ENCODE data around the gene CLIC1. TPM values are rescaled to one million over a fixed set of nuclear protein-coding genes. Genes with fewer than 3 reads are reported as not detected.

Gene CLIC1
- total RNA-seq, 1 donor from 2014 or later, result 310 TPM

DNA sequence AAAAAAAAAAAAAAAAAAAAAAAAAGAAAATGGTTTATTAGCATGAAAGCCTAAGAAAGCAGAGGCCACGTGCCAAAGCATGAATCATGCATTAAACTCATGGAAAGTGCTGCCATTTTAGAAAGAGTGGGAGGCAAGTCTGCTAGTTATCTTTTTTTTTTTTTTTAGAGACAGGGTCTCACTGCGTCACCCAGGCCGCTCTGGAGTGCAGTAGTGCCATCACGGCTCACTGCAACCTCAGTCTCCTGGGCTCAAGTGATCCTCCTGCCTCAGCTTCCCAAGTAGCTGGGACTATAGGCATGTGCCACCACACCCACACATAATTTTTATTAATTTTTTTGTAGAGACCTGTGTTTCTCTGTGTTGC lies 35.6 kb upstream of the CLIC1 start:
- H3K4me1 ChIP-seq, result peaks cover 20% of the 10 kb centered on the region
- TF ChIP-seq, protein P1, sequence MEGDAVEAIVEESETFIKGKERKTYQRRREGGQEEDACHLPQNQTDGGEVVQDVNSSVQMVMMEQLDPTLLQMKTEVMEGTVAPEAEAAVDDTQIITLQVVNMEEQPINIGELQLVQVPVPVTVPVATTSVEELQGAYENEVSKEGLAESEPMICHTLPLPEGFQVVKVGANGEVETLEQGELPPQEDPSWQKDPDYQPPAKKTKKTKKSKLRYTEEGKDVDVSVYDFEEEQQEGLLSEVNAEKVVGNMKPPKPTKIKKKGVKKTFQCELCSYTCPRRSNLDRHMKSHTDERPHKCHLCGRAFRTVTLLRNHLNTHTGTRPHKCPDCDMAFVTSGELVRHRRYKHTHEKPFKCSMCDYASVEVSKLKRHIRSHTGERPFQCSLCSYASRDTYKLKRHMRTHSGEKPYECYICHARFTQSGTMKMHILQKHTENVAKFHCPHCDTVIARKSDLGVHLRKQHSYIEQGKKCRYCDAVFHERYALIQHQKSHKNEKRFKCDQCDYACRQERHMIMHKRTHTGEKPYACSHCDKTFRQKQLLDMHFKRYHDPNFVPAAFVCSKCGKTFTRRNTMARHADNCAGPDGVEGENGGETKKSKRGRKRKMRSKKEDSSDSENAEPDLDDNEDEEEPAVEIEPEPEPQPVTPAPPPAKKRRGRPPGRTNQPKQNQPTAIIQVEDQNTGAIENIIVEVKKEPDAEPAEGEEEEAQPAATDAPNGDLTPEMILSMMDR (IDR thresholded peaks at IDR 0.05), result no peak
- no peak for DNase-seq

DNA sequence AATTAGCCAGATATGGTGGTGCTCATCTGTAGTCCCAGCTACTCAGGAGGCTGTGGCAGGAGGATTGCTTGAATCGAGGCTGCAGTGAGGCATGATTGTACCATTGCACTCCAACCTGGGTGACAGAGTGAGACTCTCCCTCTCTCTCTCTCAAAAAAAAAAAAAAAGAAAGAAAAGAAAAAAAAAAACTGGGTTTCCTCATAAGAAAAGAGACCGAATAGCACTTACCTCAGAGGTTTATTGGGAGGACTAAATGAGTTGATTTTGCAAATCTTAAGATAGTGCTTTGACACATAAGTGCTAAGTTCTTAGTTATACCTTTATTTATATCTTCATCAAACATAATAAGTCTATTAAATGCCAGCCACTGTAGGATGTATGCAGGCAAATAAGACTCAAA lies 34.5 kb upstream of the CLIC1 start:
- intact Hi-C loops (cut with DNase I), result no loop called here
- Histone ChIP-seq H3K27ac (no peak overlapping the region), H3K9me3 (no peaks in the 10 kb centered on the region), H3K27me3 (ENCODE audit: low read depth) (no peaks in the 10 kb centered on the region), H3K36me3 (no peaks in the 10 kb centered on the region), H3K4me3 (no peak overlapping the region), H3K4me1 (peaks cover 17% of the 10 kb centered on the region)
- TF ChIP-seq, protein P1 (IDR thresholded peaks at IDR 0.05), result no peak
- ATAC-seq (no peak), DNase-seq (no peak)

More for the DNA sequence above, 35.6 kb upstream of the CLIC1 start:
- Histone ChIP-seq H3K27me3 (ENCODE audit: low read depth) (no peaks in the 10 kb centered on the region), H3K27ac (no peak overlapping the region), H3K4me3 (no peak overlapping the region), H3K36me3 (no peaks in the 10 kb centered on the region), H3K9me3 (no peaks in the 10 kb centered on the region)
- ATAC-seq, result no peak
- intact Hi-C loops (cut with DNase I), result no loop called here

DNA sequence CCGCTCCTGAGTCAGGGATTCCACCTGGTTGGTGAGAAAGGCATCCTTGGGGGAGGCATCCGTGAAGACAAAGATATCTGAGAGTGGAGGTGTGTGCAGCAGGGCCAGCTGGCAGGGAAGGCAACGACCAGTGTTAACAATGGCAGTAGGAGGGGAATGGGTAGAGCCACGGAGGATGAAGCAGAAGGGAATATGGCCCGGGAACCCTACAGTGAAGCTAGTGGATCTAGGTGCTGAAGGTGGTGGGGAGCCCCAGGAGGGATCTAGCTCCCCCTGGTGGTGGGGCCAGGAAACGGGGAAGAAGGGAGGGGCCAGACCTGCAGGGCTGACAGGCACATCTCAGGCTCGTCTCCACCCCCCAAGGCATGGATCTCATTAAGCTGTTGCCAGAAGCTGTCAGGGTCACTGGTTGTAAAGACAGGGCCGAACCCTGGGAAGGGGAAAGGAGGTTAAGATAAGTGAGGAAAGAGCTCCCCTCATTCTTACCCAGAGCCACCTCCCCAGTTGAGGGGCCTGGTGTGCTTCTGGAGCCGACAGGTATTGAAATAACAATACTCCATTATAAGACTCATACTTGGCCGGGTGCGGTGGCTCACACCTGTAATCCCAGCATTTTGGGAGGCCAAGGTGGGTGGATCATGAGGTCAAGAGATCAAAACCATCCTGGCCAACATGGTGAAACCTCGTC lies 33.5 kb upstream of the CLIC1 start:
- Histone ChIP-seq H3K4me1 (peaks cover 17% of the 10 kb centered on the region), H3K27ac (no peak overlapping the region), H3K27me3 (ENCODE audit: low read depth) (no peaks in the 10 kb centered on the region), H3K9me3 (no peaks in the 10 kb centered on the region), H3K36me3 (no peaks in the 10 kb centered on the region), H3K4me3 (no peak overlapping the region)
- TF ChIP-seq, protein P1 (IDR thresholded peaks at IDR 0.05), result peak; percentile 90
- peak; percentile 90 to 92 for ATAC-seq
- intact Hi-C loops (cut with DNase I), result no loop called here
- peak; percentile 88 for DNase-seq

DNA sequence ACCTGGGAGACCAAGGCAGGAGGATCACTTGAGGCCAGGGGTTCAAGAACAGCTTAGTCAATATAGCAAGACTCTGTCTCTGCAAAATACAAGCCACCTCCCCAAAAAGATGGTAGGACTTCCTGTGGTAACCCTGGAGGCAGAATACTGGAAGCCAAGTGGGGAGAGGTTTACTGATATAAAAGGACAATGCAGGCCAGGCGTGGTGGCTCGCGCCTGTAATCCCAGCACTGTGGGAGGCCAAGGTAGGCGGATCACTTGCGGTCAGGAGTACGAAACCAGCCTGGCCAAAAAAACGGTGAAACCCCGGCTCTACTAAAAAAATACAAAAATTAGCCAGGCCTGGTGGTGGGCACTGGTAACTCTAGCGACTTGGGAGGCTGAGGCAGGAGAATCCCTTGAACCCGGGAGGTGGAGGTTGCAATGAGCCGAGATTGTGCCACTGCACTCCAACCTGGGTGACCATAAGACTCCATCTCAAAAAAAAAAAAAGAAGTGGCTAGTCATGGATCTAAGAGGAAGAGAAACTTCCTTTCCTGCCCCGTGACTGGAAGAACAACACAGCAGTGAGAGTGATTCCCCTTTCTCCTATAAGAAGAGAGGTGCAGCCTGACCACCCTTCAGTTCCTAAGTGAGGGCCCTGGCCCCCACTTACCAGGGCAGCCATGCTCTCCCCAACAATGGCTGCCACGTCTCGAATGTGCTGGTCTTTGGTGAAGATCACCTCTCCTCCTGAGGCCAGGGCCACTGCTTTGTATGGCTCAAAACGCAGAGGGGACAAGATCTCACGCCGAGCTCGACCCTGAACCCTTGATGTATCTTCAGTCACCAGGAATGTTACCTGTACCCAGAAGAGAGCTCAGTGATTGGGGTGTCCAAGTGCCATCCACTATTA lies 32.3 kb upstream of the CLIC1 start:
- DNase-seq (no peak), ATAC-seq (peak; percentile 40 to 54)
- H3K9me3 ChIP-seq, result no peaks in the 10 kb centered on the region
- TF ChIP-seq, protein P1 (IDR thresholded peaks at IDR 0.05), result no peak
- intact Hi-C loops (cut with DNase I), result no loop called here
- H3K4me3 ChIP-seq, result no peak overlapping the region
- H3K27me3 ChIP-seq (ENCODE audit: low read depth), result no peaks in the 10 kb centered on the region
- peak overlapping the region; percentile 36 for H3K27ac ChIP-seq
- peaks cover 17% of the 10 kb centered on the region for H3K4me1 ChIP-seq
- no peaks in the 10 kb centered on the region for H3K36me3 ChIP-seq

DNA sequence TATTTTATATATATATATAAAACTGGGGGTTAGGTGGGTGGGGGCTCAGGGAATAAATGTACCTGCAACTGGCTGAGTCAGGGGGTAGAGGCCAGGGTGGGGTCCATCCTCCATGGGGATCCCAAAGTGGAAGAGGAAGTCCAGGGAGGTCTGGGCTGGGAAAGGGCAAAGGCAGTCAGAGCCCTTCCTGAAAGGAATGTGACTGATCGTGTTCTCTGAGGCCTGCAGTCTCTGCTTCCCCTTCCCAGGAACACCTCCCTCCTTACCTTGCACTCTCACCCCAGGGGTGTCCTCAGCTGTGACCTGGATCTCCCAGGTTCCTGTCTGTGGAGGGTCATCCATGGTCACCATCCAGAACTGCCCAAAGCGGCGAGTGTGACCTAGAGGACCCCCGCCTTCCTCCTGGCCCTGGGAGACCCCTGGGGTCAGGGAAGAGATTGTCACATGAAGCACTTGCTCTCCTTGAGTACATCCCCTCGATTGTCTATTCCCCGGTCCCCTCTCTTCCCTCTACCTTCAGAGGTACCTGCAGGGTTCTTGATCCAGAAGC lies 30.8 kb upstream of the CLIC1 start:
- no peaks in the 10 kb centered on the region for H3K9me3 ChIP-seq
- H3K27me3 ChIP-seq (ENCODE audit: low read depth), result no peaks in the 10 kb centered on the region
- DNase-seq (no peak), ATAC-seq (no peak)
- no peak overlapping the region for H3K4me3 ChIP-seq
- no peaks in the 10 kb centered on the region for H3K36me3 ChIP-seq
- no peak overlapping the region for H3K27ac ChIP-seq
- TF ChIP-seq, protein P1 (IDR thresholded peaks at IDR 0.05), result no peak
- H3K4me1 ChIP-seq, result peaks cover 17% of the 10 kb centered on the region
- intact Hi-C loops (cut with DNase I), result no loop called here

Data from lower lobe of right lung (tissue), 2 donors.